ENCODE results near the gene HIGD1A.

The HIGD1A gene

GRCh38 chr3:42804831-42805132, 492 bp upstream of the HIGD1A start:
- Histone ChIP-seq H3K27ac (ENCODE audit: low read depth, low read length, poor library complexity, severe bottlenecking) (no peak overlapping the region), H3K4me1 (ENCODE audit: insufficient read depth, low read length, severe bottlenecking) (peaks cover 36% of the 10 kb centered on the region), H3K4me2 (ENCODE audit: low read length) (peak overlapping the region; percentile 76), H3K4me3 (ENCODE audit: low read depth, low read length, poor library complexity, severe bottlenecking) (peak overlapping the region; percentile 90), H3K36me3 (ENCODE audit: insufficient read depth, low read length) (peaks cover 15% of the 10 kb centered on the region), H3F3A (ENCODE audit: insufficient read depth, low read length) (no peaks in the 10 kb centered on the region), H3K9ac (ENCODE audit: low read length) (peak overlapping the region; percentile 95), H3K9me3 (ENCODE audit: low read length) (no peaks in the 10 kb centered on the region), H3K27me3 (ENCODE audit: insufficient read depth, low read length) (no peaks in the 10 kb centered on the region), H3K9me2 (ENCODE audit: low read depth, low read length) (no peaks in the 10 kb centered on the region), H2AFZ (ENCODE audit: low read length) (peak overlapping the region; percentile 84), H3K79me2 (ENCODE audit: insufficient read depth, low read length) (peaks cover 40% of the 10 kb centered on the region), H4K20me1 (ENCODE audit: insufficient read depth, low read length) (no peaks in the 10 kb centered on the region)
- no peak for TF ChIP-seq EZH2 (IDR thresholded peaks at IDR 0.05; ENCODE audit: borderline replicate concordance, low read length)

DNA sequence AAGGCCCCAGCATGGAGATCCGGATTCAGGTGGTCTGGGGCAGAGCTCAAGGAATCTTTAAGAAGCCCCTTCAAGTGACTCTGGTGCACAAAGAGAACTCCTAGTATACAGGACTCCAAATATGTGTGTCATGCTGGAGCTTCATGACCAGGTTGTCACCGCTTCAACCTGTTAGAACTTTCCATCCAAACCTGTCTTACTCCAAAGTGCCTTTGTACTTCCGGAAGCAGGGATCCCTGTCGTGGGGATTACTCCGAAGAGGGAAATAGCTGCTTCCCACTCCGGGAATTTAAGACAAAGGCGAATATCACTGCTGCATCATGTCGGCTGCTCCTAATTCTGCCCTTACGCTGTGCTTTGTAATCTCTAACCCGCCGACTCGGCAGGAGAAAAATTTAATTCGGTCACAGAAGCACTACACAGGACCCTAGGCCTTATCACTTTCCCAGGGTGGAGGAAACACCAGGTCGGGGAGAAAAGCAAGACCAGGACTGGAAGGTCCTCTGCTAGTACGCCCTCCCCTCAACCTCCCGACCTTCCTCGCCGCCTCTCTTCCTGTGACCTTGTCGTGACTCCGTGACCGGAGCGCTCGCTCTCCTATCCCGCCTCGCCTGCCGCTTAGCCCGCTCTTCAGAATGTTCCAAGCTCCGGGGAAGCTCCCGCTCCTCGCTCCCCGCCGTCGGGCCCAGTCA, 730 bp downstream of the HIGD1A start:
- Histone ChIP-seq H3K9me2 (ENCODE audit: low read depth, low read length) (no peaks in the 10 kb centered on the region), H3K27me3 (ENCODE audit: insufficient read depth, low read length) (no peaks in the 10 kb centered on the region), H3K36me3 (ENCODE audit: insufficient read depth, low read length) (peaks cover 17% of the 10 kb centered on the region), H3K4me2 (ENCODE audit: low read length) (peak overlapping the region; percentile 76), H3K4me3 (ENCODE audit: low read depth, low read length, poor library complexity, severe bottlenecking) (peak overlapping the region; percentile 90), H3F3A (ENCODE audit: insufficient read depth, low read length) (no peaks in the 10 kb centered on the region), H4K20me1 (ENCODE audit: insufficient read depth, low read length) (no peaks in the 10 kb centered on the region), H3K79me2 (ENCODE audit: insufficient read depth, low read length) (peaks cover 45% of the 10 kb centered on the region), H3K9ac (ENCODE audit: low read length) (peak overlapping the region; percentile 95), H3K27ac (ENCODE audit: low read depth, low read length, poor library complexity, severe bottlenecking) (peak overlapping the region; percentile 66), H2AFZ (ENCODE audit: low read length) (no peak overlapping the region), H3K9me3 (ENCODE audit: low read length) (no peaks in the 10 kb centered on the region), H3K4me1 (ENCODE audit: insufficient read depth, low read length, severe bottlenecking) (peaks cover 36% of the 10 kb centered on the region)
- no peak for TF ChIP-seq EZH2 (IDR thresholded peaks at IDR 0.05; ENCODE audit: borderline replicate concordance, low read length)
- TF ChIP-seq, protein P1, sequence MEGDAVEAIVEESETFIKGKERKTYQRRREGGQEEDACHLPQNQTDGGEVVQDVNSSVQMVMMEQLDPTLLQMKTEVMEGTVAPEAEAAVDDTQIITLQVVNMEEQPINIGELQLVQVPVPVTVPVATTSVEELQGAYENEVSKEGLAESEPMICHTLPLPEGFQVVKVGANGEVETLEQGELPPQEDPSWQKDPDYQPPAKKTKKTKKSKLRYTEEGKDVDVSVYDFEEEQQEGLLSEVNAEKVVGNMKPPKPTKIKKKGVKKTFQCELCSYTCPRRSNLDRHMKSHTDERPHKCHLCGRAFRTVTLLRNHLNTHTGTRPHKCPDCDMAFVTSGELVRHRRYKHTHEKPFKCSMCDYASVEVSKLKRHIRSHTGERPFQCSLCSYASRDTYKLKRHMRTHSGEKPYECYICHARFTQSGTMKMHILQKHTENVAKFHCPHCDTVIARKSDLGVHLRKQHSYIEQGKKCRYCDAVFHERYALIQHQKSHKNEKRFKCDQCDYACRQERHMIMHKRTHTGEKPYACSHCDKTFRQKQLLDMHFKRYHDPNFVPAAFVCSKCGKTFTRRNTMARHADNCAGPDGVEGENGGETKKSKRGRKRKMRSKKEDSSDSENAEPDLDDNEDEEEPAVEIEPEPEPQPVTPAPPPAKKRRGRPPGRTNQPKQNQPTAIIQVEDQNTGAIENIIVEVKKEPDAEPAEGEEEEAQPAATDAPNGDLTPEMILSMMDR (IDR thresholded peaks at IDR 0.05; ENCODE audit: low read length): no peak

- Histone ChIP-seq H3F3A (ENCODE audit: insufficient read depth, low read length) (no peaks in the 10 kb centered on the region), H4K20me1 (ENCODE audit: insufficient read depth, low read length) (no peaks in the 10 kb centered on the region), H3K79me2 (ENCODE audit: insufficient read depth, low read length) (peaks cover 45% of the 10 kb centered on the region), H3K4me1 (ENCODE audit: insufficient read depth, low read length, severe bottlenecking) (peaks cover 36% of the 10 kb centered on the region), H3K27me3 (ENCODE audit: insufficient read depth, low read length) (no peaks in the 10 kb centered on the region), H3K9me3 (ENCODE audit: low read length) (no peaks in the 10 kb centered on the region), H3K27ac (ENCODE audit: low read depth, low read length, poor library complexity, severe bottlenecking) (peak overlapping the region; percentile 66), H3K4me2 (ENCODE audit: low read length) (peak overlapping the region; percentile 76), H3K9me2 (ENCODE audit: low read depth, low read length) (no peaks in the 10 kb centered on the region), H3K4me3 (ENCODE audit: low read depth, low read length, poor library complexity, severe bottlenecking) (peak overlapping the region; percentile 90), H3K36me3 (ENCODE audit: insufficient read depth, low read length) (peaks cover 17% of the 10 kb centered on the region), H2AFZ (ENCODE audit: low read length) (no peak overlapping the region), H3K9ac (ENCODE audit: low read length) (peak overlapping the region; percentile 95)
- TF ChIP-seq, protein P1 (IDR thresholded peaks at IDR 0.05; ENCODE audit: low read length): no peak
- TF ChIP-seq EZH2 (IDR thresholded peaks at IDR 0.05; ENCODE audit: borderline replicate concordance, low read length): no peak
These were observed 1.3 kb downstream of the HIGD1A start for GRCh38 chr3:42802876-42803413.

DNA sequence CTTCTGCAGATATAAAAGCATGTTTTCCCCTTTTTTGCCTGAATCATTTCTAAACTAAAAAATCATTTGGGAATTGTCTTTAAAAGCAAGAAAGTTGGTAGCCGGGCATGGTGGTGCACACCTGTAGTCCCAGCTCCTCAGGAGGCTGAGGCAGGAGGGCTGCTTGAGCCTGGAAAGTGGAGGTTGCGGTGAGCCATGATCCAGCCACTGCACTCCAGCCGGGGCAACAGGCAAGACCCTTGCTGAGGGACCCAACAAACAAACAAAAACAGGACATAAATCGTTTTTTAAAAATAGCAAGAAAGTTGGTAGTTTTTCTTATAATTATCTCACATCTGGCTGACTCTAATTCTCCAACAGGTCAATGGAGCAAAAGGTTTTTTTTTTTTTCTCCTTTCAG, 2.5 kb downstream of the HIGD1A start:
- Histone ChIP-seq H3K27me3 (ENCODE audit: insufficient read depth, low read length) (no peaks in the 10 kb centered on the region), H3K79me2 (ENCODE audit: insufficient read depth, low read length) (peaks cover 45% of the 10 kb centered on the region), H3F3A (ENCODE audit: insufficient read depth, low read length) (no peaks in the 10 kb centered on the region), H2AFZ (ENCODE audit: low read length) (no peak overlapping the region), H3K36me3 (ENCODE audit: insufficient read depth, low read length) (peaks cover 17% of the 10 kb centered on the region), H3K9me2 (ENCODE audit: low read depth, low read length) (no peaks in the 10 kb centered on the region), H3K27ac (ENCODE audit: low read depth, low read length, poor library complexity, severe bottlenecking) (no peak overlapping the region), H3K4me3 (ENCODE audit: low read depth, low read length, poor library complexity, severe bottlenecking) (no peak overlapping the region), H3K9ac (ENCODE audit: low read length) (no peak overlapping the region), H3K4me2 (ENCODE audit: low read length) (peak overlapping the region; percentile 76), H4K20me1 (ENCODE audit: insufficient read depth, low read length) (no peaks in the 10 kb centered on the region), H3K4me1 (ENCODE audit: insufficient read depth, low read length, severe bottlenecking) (peaks cover 36% of the 10 kb centered on the region), H3K9me3 (ENCODE audit: low read length) (no peaks in the 10 kb centered on the region)
- TF ChIP-seq, protein P1 (IDR thresholded peaks at IDR 0.05; ENCODE audit: low read length): no peak
- no peak for TF ChIP-seq EZH2 (IDR thresholded peaks at IDR 0.05; ENCODE audit: borderline replicate concordance, low read length)

Measured in OCI-LY1 (cell line).